Measurements from ENCODE around the gene RPGR. TPM values are rescaled to one million over a fixed set of nuclear protein-coding genes. Genes with fewer than 3 reads are reported as not detected.

RPGR gene
- total RNA-seq, 2 experiments from 2014 or later, result 7.0 to 7.1 TPM

GRCh38 chrX:38342853-38343778 is 15.8 kb upstream of the RPGR start:
- intact Hi-C loops (cut with micrococcal nuclease), result no loop called here
- no peak overlapping the region for H3K27ac Mint-ChIP-seq
- H3K4me3 Mint-ChIP-seq, result no peak overlapping the region
- CTCF ChIA-PET, result no interaction called here
- TF ChIP-seq CTCF (IDR thresholded peaks at IDR 0.05), result no peak
- DNase-seq (no peak), ATAC-seq (no peak)
- peaks cover 4% of the 10 kb centered on the region for H3K27me3 Mint-ChIP-seq
- no peaks in the 10 kb centered on the region for H3K4me1 Mint-ChIP-seq (ENCODE audit: low read depth)
- H3K36me3 Mint-ChIP-seq (ENCODE audit: low read depth), result no peaks in the 10 kb centered on the region
- no peaks in the 10 kb centered on the region for H3K9me3 Mint-ChIP-seq
- POLR2A ChIA-PET, result no interaction called here

- Mint-ChIP-seq H3K36me3 (ENCODE audit: low read depth) (no peaks in the 10 kb centered on the region), H3K4me1 (ENCODE audit: low read depth) (no peaks in the 10 kb centered on the region), H3K27me3 (peaks cover 4% of the 10 kb centered on the region), H3K27ac (no peak overlapping the region), H3K9me3 (no peaks in the 10 kb centered on the region), H3K4me3 (no peak overlapping the region)
- POLR2A ChIA-PET, result no interaction called here
- CTCF ChIA-PET, result no interaction called here
- no peak for ATAC-seq
- no peak for DNase-seq
- TF ChIP-seq CTCF (IDR thresholded peaks at IDR 0.05), result no peak
- intact Hi-C loops (cut with micrococcal nuclease), result no loop called here
Observed at GRCh38 chrX:38341442-38341841, 14.1 kb upstream of the RPGR start.

DNA sequence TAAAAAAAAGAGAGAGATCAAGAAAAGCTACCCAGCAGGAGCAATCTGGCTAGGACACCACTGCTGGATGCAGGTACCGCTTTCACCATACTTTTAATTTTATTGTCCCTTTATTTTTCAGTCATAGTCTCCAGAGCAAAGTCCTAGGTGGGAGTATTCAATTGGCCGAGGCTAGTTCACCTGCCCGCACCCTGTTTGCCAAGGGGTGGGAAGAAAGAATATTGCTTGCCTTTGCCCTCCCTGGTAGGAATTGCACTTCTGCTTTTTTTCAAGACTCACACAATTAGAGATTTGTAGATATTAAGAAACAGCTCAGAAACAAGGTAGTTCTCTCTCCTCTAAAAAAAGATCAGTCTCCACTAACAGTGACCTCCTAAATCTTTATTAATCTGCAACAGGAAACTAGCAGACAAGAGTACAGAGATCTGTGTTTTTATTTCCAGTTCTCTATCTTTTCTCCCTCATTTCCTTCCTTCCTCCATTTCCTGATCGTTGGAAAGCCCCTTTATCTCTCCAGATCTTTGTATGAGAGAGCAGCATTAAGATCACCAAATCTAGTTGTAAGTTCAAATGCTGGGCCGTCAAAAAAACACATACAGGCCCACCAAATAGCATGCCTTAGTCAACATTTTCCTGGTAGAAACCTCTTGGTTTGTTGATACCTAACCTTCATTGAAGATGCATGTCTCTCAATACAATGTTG is 9.4 kb upstream of the RPGR start:
- ATAC-seq (no peak), DNase-seq (no peak)
- POLR2A ChIA-PET, result no interaction called here
- Mint-ChIP-seq H3K9me3 (no peaks in the 10 kb centered on the region), H3K27me3 (peaks cover 3% of the 10 kb centered on the region), H3K36me3 (ENCODE audit: low read depth) (no peaks in the 10 kb centered on the region), H3K27ac (no peak overlapping the region), H3K4me3 (no peak overlapping the region), H3K4me1 (ENCODE audit: low read depth) (no peaks in the 10 kb centered on the region)
- no peak for TF ChIP-seq CTCF (IDR thresholded peaks at IDR 0.05)
- intact Hi-C loops (cut with micrococcal nuclease), result no loop called here
- CTCF ChIA-PET, result interaction anchor here (2.2 kb wide), 1 partner anchor 10 kb away, joined by 7 read pairs; the partner anchor contains the start of gene RPGR

GRCh38 chrX:38335382-38335781 is 8.1 kb upstream of the RPGR start:
- CTCF ChIA-PET, result no interaction called here

More at GRCh38 chrX:38335382-38335781, 8.1 kb upstream of the RPGR start:
- Mint-ChIP-seq H3K4me1 (ENCODE audit: low read depth) (no peaks in the 10 kb centered on the region), H3K27me3 (no peaks in the 10 kb centered on the region), H3K36me3 (ENCODE audit: low read depth) (no peaks in the 10 kb centered on the region), H3K27ac (no peak overlapping the region), H3K4me3 (no peak overlapping the region), H3K9me3 (no peaks in the 10 kb centered on the region)
- no peak for DNase-seq
- POLR2A ChIA-PET, result no interaction called here
- ATAC-seq, result no peak
- no peak for TF ChIP-seq CTCF (IDR thresholded peaks at IDR 0.05)
- intact Hi-C loops (cut with micrococcal nuclease), result no loop called here
